HG03025 (cell line): ENCODE data around the gene SH3BGRL3.

Experiments used
- ATAC-seq: cut with Tn5 transposase; IDR thresholded peaks from one replicate; pipeline ENCODE4 v1.9.1; 2021; ENCODE audit warnings: mild to moderate bottlenecking, moderate library complexity; ENCODE audit not compliant: unreplicated experiment, low FRiP score

The SH3BGRL3 gene

GRCh38 chr1:26277261-26277661 is 2.6 kb upstream of the SH3BGRL3 start:
- ATAC-seq, result no peak

- no peak for ATAC-seq
Observed at GRCh38 chr1:26277719-26278118, 2.2 kb upstream of the SH3BGRL3 start.

GRCh38 chr1:26278303-26278702 is 1.6 kb upstream of the SH3BGRL3 start:
- ATAC-seq, result no peak

- ATAC-seq, result no peak
Observed at GRCh38 chr1:26278724-26279455, 996 bp upstream of the SH3BGRL3 start.

- no peak for ATAC-seq
Observed at GRCh38 chr1:26280333-26281042, 602 bp downstream of the SH3BGRL3 start.

- no peak for ATAC-seq
Observed at GRCh38 chr1:26281091-26281958, 1.4 kb downstream of the SH3BGRL3 start.

- no peak for ATAC-seq
Observed at GRCh38 chr1:26281971-26282370, 2.1 kb downstream of the SH3BGRL3 start.

GRCh38 chr1:26282401-26282918 is 2.6 kb downstream of the SH3BGRL3 start:
- ATAC-seq, result no peak

- no peak for ATAC-seq
Observed at GRCh38 chr1:26283279-26283853, 3.5 kb downstream of the SH3BGRL3 start.

GRCh38 chr1:26283871-26284596 is 4.1 kb downstream of the SH3BGRL3 start:
- no peak for ATAC-seq

- ATAC-seq, result no peak
Observed at GRCh38 chr1:26284597-26285347, 4.9 kb downstream of the SH3BGRL3 start.

- ATAC-seq, result no peak
Observed at GRCh38 chr1:26285366-26286063, 5.6 kb downstream of the SH3BGRL3 start.

- ATAC-seq, result no peak
Observed at GRCh38 chr1:26286064-26286416, 6.2 kb downstream of the SH3BGRL3 start.

GRCh38 chr1:26287033-26287711 is 7.3 kb downstream of the SH3BGRL3 start:
- no peak for ATAC-seq

- ATAC-seq, result no peak
Observed at GRCh38 chr1:26287811-26288210, 7.9 kb downstream of the SH3BGRL3 start.

- no peak for ATAC-seq
Observed at GRCh38 chr1:26288311-26288941, 8.5 kb downstream of the SH3BGRL3 start.

- ATAC-seq, result no peak
Observed at GRCh38 chr1:26289158-26290059, 9.5 kb downstream of the SH3BGRL3 start.
